Esophagus squamous epithelium (tissue), 4 donors: ENCODE measurements around the gene NCKAP5.

Experiments
- CTCF ChIP-seq, 6 experiments: fragments of 450-650 bp in 4 of 6; fragments of 200-600 bp in 2 of 6; sonication (generic) in 2 of 6; IDR thresholded peaks; one replicate each; pipeline ENCODE4 v1.5.1; 2016 to 2019; ENCODE audit warnings: antibody characterized with exemption in 6 of 6, mild to moderate bottlenecking in 4 of 6, moderate library complexity in 4 of 6
- POLR2A ChIP-seq, 4 donors: fragments of 450-650 bp; IDR thresholded peaks; one replicate each; pipeline ENCODE4 v1.6.1; 2017; ENCODE audit warnings: antibody characterized with exemption in 4 of 4, mild to moderate bottlenecking in 4 of 4, moderate library complexity in 3 of 4

- TF ChIP-seq CTCF (IDR thresholded peaks at IDR 0.05) (no peak), POLR2A (IDR thresholded peaks at IDR 0.05) (no peak)
These were observed 193.5 kb downstream of the NCKAP5 start for GRCh38 chr2:133374781-133375180.
